Femur (tissue), 1 donor: ENCODE results near the gene C9orf153.

Source experiments
- DNase-seq: peaks from one replicate; pipeline ENCODE4 v3.0.0-alpha.2; 2017

Gene C9orf153

GRCh38 chr9:86185872-86186271 is 73.6 kb downstream of the C9orf153 start:
- DNase-seq = no peak

DNA sequence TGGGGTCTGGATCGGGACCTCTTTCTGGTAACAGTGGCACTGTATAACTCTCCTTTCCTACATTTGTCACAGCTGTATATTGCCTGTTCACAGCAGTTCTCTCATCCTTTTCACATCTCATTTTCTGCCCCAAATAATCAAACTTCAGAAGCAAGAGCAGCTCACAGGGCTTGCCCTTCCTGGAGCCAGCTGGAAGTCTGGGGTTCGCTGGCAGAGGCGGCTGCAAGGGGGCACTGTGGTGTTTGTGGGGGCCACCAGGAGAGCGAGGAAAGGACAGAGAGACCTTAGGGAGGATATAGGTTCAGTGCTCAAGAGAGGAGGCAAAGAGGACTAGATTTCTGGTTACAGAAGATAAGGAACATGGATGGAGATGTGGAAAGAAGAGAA is 75.3 kb downstream of the C9orf153 start:
- DNase-seq = no peak

DNA sequence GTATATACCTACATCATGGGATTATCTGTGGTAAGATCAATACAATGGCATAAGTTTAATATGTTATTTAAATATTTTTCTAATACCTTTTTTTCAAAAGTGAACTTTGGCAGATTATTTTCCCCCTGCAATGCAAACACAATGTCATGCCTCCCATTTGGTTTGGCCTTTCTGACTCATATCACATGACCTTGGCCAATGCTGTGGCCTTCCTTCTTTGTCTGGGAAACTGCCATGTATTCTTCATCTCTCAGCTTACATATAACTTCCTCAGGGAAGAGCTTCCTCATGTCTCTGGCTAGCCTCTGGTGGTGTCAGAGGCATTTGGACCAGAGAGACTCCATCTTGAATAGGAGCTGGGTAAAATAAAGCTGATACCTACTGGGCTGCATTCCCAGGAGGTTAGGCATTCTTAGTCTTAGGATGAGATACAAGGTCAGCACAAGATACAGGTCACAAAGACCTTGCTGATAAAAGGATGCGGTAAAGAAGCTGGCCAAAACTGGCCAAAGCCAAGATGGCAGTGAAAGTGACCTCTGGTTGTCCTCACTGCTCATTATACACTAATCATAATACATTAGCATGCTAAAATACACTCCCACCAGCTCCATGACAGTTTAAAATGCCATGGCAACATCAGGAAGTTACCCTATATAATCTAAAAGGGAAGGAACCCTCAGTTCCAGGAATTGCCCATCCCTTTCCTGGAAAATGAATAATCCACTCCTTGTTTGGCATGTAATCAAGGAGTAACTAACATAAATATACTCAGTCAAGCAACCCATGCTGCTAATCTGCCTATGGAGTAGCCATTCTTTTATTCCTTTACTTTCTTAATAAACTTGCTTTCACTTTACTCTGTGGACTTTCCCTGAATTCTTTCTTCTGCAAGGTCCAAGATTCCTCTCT is 76.0 kb downstream of the C9orf153 start:
- no peak for DNase-seq

DNA sequence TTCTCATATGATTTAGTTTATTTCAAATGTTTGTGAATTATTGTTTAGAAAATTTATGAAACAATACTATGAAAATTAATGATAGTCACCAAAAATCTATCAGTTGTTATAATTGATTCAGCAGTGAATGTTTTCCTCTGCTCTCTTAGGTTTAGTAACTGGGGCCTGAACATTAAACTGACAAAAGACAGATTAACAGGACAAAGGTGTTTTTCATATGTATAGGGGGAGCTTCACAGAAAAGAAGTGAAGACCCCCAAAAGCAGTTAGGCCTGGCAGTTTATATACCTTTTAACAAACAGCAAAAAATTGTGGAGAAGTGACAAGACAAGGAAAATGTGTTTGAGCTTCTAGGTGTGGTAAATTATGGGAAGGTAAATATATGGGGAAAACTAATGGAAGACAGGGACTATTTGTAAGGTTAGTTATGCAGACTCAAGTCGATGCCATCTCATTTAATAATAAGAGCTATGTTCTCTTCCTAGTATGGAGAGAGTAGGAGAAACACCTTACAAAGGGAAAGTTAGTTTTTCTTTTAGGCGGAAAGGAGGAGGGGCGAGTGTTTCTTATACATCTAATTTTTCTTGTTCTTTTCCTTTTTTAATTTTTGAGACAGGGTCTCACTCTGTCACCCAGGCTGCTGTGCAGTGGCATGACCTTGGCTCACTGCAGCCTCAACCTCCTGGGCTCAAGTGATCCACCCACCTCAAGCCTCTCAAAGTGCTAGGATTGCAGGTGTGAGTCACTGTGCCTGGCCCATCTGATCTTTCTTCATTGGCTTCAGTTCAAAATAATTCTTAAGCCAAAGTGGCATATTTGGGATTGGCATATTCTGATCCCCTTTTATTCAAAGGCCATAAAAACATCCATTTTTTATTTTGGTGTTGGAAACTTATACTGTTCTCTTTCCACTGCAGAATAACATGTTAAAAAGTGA is 77.8 kb downstream of the C9orf153 start:
- no peak for DNase-seq

- DNase-seq = no peak
Measured at GRCh38 chr9:86178503-86178902, 81.0 kb downstream of the C9orf153 start.

DNA sequence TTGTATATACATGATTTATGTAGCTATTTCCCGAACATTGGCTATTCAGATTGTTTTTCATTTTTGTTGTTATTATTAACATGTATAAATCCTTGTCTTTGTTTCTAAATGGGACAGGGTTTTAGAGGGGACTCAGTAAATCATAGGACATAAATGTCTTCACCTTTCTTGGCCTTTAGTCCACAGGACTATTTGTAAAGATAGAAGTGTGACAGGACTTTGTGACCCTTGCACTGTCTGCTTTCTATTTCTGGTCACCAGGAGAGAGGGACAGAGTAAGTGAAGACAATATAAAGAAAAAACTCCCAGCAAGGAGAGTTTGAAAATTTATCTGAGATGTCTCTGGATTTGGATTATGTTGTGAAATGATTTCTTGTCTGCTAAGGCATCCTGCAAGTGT is 81.5 kb downstream of the C9orf153 start:
- no peak for DNase-seq

GRCh38 chr9:86176468-86176867 is 83.0 kb downstream of the C9orf153 start:
- no peak for DNase-seq

GRCh38 chr9:86175743-86176456 is 83.6 kb downstream of the C9orf153 start:
- DNase-seq = no peak

GRCh38 chr9:86175223-86175622 is 84.2 kb downstream of the C9orf153 start:
- no peak for DNase-seq
